Activated naive CD8-positive, alpha-beta T cell treated with anti-CD3 and anti-CD28 coated beads, Interleukin-2, amount 50 U/mL, for 16 hours (primary cell): ENCODE data around the gene GOLGA8S.
"Not testable (repeated sequence)": the region's sequence is repeated elsewhere in the genome, so short reads cannot be mapped to it uniquely, and the experiment has no call there.

Source experiments
- DNase-seq: peaks from one replicate; pipeline ENCODE4 v3.0.0-alpha.2; 2020; ENCODE audit warnings: low read depth, low spot score

The GOLGA8S gene

GRCh38 chr15:23398357-23398756 lies 43.8 kb downstream of the GOLGA8S start:
- DNase-seq = not testable (repeated sequence)

DNA sequence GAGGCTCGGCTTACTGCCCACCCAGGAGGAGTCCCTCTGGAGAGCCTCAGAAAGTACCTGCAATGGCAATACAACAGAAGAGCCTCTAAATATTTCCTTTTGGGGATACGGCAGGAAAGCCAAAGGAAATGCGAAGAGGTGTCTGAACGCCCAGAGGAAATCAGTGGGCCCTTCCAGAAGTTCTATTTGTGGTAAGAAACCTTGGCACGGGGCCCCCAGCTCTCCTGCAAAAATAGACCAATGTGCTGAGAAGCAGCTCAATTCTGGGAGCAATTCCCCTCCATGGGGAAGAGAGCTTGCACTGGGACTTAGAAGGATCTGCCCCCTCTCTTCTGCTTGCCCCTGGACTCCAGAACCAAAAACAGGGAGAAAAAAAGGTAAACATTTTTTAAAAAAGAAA lies 44.7 kb downstream of the GOLGA8S start:
- DNase-seq = not testable (repeated sequence)

DNA sequence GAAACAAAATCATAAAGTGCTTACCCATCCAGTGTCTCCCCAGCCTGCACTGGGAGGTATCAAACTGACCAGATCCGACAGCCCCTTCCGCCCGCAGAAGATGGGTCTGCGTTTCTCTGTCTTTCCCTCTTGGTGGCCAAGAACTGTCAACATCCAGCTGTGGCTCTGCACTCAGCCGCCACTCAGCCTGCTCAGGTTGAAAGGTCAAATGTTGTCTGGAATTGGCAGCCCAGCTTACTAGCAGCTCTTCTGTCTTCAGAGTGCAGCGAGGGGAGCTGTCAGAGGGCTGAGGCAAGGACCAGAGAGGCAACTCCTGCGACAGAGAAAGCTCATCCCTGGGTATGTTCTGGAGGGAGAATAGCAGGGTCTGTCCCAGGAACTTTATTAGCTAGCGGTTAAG lies 47.1 kb downstream of the GOLGA8S start:
- no peak for DNase-seq

DNA sequence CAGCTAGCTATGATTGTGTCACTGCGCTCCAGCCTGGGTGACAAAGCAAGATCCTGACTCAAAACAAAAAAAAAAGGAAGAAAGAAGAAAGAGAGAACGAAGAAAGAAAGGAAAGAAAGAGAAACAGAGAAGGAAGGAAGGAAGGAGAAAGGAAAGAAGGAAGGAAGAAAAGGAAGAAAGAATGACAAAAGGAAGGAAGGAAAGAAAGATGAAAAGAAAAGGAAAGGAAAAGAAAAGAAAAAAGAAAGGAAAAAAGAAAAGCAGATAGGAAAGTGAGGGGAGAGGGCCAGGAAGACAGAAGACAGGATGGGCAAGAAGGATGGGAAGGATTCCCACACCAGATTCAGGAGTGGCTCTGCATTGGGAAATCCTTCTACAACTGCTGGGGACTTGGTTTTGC lies 47.6 kb downstream of the GOLGA8S start:
- DNase-seq = no peak

- DNase-seq = no peak
Measured at GRCh38 chr15:23402544-23402943, 48.0 kb downstream of the GOLGA8S start.

DNA sequence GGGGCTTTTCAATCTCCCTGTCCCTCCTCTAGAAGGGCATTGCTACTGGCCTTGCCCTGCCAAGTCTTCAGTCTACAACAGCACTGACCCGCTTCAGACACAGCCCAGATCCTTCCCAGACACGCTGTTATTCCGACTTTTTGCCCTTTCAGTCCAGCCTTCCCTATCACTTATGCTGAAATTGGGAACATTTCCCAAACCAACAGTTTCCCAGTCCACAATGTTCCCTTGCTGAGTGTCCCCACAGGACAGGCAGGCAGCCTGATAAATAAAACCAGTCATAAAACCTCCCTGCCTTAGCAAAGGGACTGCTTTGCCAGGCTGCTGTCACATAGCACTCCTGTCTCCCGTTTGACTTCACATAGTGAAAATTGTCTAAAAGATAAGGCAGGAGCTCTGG lies 49.0 kb downstream of the GOLGA8S start:
- no peak for DNase-seq

DNA sequence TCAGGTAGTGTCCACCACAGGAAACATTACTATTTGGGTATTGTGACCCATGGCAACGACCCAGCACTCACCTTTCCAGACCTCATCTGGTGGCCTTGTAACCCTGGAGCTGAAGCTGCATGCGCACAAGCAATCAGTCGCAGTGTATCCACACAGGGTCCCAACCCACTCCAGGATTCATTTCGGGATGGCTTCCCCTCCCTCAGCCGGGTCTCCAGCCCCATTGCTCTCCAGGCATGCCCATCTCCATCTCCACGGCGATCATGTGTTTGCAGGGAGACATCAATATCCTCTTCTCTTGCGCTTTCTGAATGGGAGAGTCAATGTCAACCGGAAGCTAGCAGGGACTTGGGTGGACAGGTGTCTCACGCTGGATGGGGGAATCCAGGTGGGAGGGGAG lies 57.3 kb downstream of the GOLGA8S start:
- DNase-seq = no peak

- DNase-seq = not testable (repeated sequence)
Measured at GRCh38 chr15:23412881-23413600, 58.5 kb downstream of the GOLGA8S start.
